Spleen (tissue), 7 donors: ENCODE results near the gene NPAS2.

Experiments
- POLR2A ChIP-seq, 3 donors: fragments of 450-650 bp; IDR thresholded peaks; one replicate each; pipeline ENCODE4 v1.5.1; 2017; ENCODE audit warnings: antibody characterized with exemption in 3 of 3, mild to moderate bottlenecking in 1 of 3
- POLR2AphosphoS5 ChIP-seq, 3 donors: sonication (generic); formaldehyde crosslinking; IDR thresholded peaks; one replicate each; pipeline ENCODE4 v1.5.1; 2017; ENCODE audit warnings: antibody characterized with exemption in 3 of 3
- TF ChIP-seq, protein P1 (sequence below), 11 experiments: fragments of 200-600 bp in 7 of 11; fragments of 450-650 bp in 4 of 11; sonication (generic) in 4 of 11; IDR thresholded peaks in 8 of 11; conservative IDR thresholded peaks in 3 of 11; 1 replicate in 7 of 11; 2 replicates in 4 of 11; pipeline versions ENCODE4 v1.4.0 to v1.8.0; 2016 to 2021; ENCODE audit warnings: antibody characterized with exemption in 11 of 11, inconsistent platforms in 4 of 11, mild to moderate bottlenecking in 1 of 11
- donor health status: DM: no; HTN: no; CAD: no; lungs with moderate emphysema.
- donor health status: DM: no; HTN: no; CAD: no.
- donor health status: DM: no; HTN: no; CAD: no.

DNA sequence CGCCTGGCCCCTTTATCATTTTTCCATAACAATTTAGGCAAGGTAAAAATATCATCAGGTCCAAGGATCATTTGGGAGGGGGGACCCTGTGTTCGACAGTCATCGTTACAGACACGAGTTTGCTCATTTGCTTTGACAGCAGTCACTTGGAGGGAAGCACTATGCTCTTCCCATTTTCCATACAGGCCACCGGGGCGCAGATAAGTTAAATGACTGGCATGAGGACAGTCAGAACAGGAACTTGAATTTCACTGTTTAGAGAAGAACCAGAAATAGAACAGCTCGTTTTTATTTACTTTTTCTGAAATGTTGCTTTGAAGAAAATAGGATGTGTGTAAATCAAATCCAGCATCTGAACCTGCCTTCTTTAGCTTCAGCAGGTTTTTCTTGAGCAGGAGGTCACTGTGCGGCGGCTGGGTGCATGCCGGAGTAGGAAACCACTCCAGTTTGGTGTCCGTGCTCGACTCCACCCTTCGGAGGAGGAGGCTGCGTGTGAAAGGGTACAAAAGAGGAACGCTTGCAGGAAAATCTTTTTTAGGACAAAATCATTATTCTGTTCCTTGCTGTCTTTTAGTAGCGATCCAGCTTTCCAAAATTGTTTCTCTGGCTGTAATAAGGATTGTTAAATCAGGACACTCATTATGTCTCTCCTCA is 15.2 kb downstream of the NPAS2 start:
- TF ChIP-seq POLR2A (IDR thresholded peaks at IDR 0.05) (no peak), POLR2AphosphoS5 (IDR thresholded peaks at IDR 0.05) (no peak)
- TF ChIP-seq, protein P1, sequence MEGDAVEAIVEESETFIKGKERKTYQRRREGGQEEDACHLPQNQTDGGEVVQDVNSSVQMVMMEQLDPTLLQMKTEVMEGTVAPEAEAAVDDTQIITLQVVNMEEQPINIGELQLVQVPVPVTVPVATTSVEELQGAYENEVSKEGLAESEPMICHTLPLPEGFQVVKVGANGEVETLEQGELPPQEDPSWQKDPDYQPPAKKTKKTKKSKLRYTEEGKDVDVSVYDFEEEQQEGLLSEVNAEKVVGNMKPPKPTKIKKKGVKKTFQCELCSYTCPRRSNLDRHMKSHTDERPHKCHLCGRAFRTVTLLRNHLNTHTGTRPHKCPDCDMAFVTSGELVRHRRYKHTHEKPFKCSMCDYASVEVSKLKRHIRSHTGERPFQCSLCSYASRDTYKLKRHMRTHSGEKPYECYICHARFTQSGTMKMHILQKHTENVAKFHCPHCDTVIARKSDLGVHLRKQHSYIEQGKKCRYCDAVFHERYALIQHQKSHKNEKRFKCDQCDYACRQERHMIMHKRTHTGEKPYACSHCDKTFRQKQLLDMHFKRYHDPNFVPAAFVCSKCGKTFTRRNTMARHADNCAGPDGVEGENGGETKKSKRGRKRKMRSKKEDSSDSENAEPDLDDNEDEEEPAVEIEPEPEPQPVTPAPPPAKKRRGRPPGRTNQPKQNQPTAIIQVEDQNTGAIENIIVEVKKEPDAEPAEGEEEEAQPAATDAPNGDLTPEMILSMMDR (IDR thresholded peaks at IDR 0.05 in 8 of 11, conservative IDR thresholded peaks at IDR 0.05 in 3 of 11), result no peak
